DMS53 treated with DMSO at 0.1 percent for 48 hours (cell line): Measurements from ENCODE around the gene PTTG1IP.
"Not testable (repeated sequence)": the region's sequence is repeated elsewhere in the genome, so short reads cannot be mapped to it uniquely, and the experiment has no call there.

Experiments
- DNase-seq: peaks from one replicate; lab custom pipeline; 2025; ENCODE audit not compliant: unreplicated experiment; lab: John Stamatoyannopoulos, UW

The PTTG1IP gene

GRCh38 chr21:44883250-44883649 lies 9.8 kb upstream of the PTTG1IP start:
- no peak for DNase-seq

GRCh38 chr21:44881198-44881872 lies 7.8 kb upstream of the PTTG1IP start:
- DNase-seq: no peak

GRCh38 chr21:44880405-44881197 lies 7.1 kb upstream of the PTTG1IP start:
- DNase-seq: no peak

GRCh38 chr21:44879238-44879637 lies 5.7 kb upstream of the PTTG1IP start:
- DNase-seq: not testable (repeated sequence)

- no peak for DNase-seq
These were observed 4.8 kb upstream of the PTTG1IP start for GRCh38 chr21:44878053-44878982.

GRCh38 chr21:44876849-44877575 lies 3.5 kb upstream of the PTTG1IP start:
- DNase-seq: no peak

GRCh38 chr21:44875316-44875700 lies 1.8 kb upstream of the PTTG1IP start:
- no peak for DNase-seq

- no peak for DNase-seq
These were observed 1.2 kb upstream of the PTTG1IP start for GRCh38 chr21:44874497-44875315.

GRCh38 chr21:44874240-44874496 lies 678 bp upstream of the PTTG1IP start:
- peak; percentile 43 for DNase-seq

GRCh38 chr21:44872649-44873355 lies 688 bp downstream of the PTTG1IP start:
- DNase-seq: no peak

GRCh38 chr21:44872323-44872648 lies 1.2 kb downstream of the PTTG1IP start:
- no peak for DNase-seq

- DNase-seq: no peak
These were observed 1.8 kb downstream of the PTTG1IP start for GRCh38 chr21:44871576-44872269.

- no peak for DNase-seq
These were observed 2.6 kb downstream of the PTTG1IP start for GRCh38 chr21:44870748-44871495.

GRCh38 chr21:44869781-44870747 lies 3.4 kb downstream of the PTTG1IP start:
- no peak for DNase-seq

GRCh38 chr21:44868707-44869106 lies 4.8 kb downstream of the PTTG1IP start:
- no peak for DNase-seq

GRCh38 chr21:44867999-44868700 lies 5.3 kb downstream of the PTTG1IP start:
- DNase-seq: no peak

- DNase-seq: no peak
These were observed 6.0 kb downstream of the PTTG1IP start for GRCh38 chr21:44867464-44867863.
